Measurements from ENCODE around the gene OLIG1. TPM values are rescaled to one million over a fixed set of nuclear protein-coding genes. Genes with fewer than 3 reads are reported as not detected.
A peak's percentile ranks its signal among the peaks of the same experiment; 100 is the strongest.

Gene OLIG1
- total and polyA plus RNA-seq, 2 of the 8 experiments (the other 6 are each of a cell fraction or from before 2014, with no cell fraction given) = 0.65 to 1.2 TPM

DNA sequence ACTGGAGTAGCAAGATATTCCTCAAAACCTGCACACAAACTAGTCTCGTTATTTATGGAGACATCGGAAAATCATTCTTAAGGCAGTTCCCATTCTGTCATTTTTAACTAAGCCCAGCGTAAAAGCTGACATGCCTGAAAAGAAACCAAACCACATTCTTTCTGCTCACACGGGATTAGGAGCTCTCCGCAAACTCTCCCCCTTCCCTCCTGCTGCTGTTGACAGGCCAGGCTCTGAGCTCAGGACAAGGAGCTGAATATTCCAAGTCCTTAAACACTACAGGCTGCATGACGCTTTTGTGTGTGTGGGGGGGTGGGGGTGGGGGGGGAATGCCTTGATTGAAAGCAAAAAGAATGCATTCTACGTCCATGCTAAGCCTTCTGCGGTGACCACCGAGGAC lies 5.2 kb downstream of the OLIG1 start (continued):
- TF ChIP-seq, protein P1, sequence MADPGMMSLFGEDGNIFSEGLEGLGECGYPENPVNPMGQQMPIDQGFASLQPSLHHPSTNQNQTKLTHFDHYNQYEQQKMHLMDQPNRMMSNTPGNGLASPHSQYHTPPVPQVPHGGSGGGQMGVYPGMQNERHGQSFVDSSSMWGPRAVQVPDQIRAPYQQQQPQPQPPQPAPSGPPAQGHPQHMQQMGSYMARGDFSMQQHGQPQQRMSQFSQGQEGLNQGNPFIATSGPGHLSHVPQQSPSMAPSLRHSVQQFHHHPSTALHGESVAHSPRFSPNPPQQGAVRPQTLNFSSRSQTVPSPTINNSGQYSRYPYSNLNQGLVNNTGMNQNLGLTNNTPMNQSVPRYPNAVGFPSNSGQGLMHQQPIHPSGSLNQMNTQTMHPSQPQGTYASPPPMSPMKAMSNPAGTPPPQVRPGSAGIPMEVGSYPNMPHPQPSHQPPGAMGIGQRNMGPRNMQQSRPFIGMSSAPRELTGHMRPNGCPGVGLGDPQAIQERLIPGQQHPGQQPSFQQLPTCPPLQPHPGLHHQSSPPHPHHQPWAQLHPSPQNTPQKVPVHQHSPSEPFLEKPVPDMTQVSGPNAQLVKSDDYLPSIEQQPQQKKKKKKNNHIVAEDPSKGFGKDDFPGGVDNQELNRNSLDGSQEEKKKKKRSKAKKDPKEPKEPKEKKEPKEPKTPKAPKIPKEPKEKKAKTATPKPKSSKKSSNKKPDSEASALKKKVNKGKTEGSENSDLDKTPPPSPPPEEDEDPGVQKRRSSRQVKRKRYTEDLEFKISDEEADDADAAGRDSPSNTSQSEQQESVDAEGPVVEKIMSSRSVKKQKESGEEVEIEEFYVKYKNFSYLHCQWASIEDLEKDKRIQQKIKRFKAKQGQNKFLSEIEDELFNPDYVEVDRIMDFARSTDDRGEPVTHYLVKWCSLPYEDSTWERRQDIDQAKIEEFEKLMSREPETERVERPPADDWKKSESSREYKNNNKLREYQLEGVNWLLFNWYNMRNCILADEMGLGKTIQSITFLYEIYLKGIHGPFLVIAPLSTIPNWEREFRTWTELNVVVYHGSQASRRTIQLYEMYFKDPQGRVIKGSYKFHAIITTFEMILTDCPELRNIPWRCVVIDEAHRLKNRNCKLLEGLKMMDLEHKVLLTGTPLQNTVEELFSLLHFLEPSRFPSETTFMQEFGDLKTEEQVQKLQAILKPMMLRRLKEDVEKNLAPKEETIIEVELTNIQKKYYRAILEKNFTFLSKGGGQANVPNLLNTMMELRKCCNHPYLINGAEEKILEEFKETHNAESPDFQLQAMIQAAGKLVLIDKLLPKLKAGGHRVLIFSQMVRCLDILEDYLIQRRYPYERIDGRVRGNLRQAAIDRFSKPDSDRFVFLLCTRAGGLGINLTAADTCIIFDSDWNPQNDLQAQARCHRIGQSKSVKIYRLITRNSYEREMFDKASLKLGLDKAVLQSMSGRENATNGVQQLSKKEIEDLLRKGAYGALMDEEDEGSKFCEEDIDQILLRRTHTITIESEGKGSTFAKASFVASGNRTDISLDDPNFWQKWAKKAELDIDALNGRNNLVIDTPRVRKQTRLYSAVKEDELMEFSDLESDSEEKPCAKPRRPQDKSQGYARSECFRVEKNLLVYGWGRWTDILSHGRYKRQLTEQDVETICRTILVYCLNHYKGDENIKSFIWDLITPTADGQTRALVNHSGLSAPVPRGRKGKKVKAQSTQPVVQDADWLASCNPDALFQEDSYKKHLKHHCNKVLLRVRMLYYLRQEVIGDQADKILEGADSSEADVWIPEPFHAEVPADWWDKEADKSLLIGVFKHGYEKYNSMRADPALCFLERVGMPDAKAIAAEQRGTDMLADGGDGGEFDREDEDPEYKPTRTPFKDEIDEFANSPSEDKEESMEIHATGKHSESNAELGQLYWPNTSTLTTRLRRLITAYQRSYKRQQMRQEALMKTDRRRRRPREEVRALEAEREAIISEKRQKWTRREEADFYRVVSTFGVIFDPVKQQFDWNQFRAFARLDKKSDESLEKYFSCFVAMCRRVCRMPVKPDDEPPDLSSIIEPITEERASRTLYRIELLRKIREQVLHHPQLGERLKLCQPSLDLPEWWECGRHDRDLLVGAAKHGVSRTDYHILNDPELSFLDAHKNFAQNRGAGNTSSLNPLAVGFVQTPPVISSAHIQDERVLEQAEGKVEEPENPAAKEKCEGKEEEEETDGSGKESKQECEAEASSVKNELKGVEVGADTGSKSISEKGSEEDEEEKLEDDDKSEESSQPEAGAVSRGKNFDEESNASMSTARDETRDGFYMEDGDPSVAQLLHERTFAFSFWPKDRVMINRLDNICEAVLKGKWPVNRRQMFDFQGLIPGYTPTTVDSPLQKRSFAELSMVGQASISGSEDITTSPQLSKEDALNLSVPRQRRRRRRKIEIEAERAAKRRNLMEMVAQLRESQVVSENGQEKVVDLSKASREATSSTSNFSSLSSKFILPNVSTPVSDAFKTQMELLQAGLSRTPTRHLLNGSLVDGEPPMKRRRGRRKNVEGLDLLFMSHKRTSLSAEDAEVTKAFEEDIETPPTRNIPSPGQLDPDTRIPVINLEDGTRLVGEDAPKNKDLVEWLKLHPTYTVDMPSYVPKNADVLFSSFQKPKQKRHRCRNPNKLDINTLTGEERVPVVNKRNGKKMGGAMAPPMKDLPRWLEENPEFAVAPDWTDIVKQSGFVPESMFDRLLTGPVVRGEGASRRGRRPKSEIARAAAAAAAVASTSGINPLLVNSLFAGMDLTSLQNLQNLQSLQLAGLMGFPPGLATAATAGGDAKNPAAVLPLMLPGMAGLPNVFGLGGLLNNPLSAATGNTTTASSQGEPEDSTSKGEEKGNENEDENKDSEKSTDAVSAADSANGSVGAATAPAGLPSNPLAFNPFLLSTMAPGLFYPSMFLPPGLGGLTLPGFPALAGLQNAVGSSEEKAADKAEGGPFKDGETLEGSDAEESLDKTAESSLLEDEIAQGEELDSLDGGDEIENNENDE (IDR thresholded peaks at IDR 0.05; ENCODE audit: insufficient replicate concordance, low read length) = no peak
- peak; percentile 47 for TF ChIP-seq BRCA1 (IDR thresholded peaks at IDR 0.05; ENCODE audit: low read depth, low read length)

All from H1 (cell line).